CD4-positive, alpha-beta memory T cell (primary cell): ENCODE data around the gene ACTL10. TPM values are rescaled to one million over a fixed set of nuclear protein-coding genes. Genes with fewer than 3 reads are reported as not detected.

Experiments used
- CTCF ChIA-PET: fragments of 350-600 bp; sonication (Branson Sonifier 250); formaldehyde crosslinking; loops from one replicate; lab custom pipeline; 2021; ENCODE audit warnings: inconsistent platforms; ENCODE audit not compliant: partially characterized antibody; lab: Charles Lee
- POLR2A ChIA-PET: fragments of 350-600 bp; sonication (Branson Sonifier 250); formaldehyde crosslinking; loops from one replicate; lab custom pipeline; 2021; ENCODE audit not compliant: partially characterized antibody; lab: Charles Lee
- DNase-seq, 5 donors: peaks; one replicate each; pipeline versions ENCODE4 v3.0.0 to v3.0.0-alpha.2; 2020 to 2022; ENCODE audit warnings: mixed read lengths in 1 of 5
- H3K27ac ChIP-seq: one replicate; pipeline ENCODE4 v1.7.0; 2013; ENCODE audit warnings: low read depth, low read length
- H3K27me3 ChIP-seq: 2 replicates; pipeline ENCODE4 v1.7.0; 2013; ENCODE audit warnings: mild to moderate bottlenecking, low read length, moderate library complexity; ENCODE audit not compliant: insufficient read depth
- H3K36me3 ChIP-seq: 2 replicates; pipeline ENCODE4 v1.7.0; 2013; ENCODE audit warnings: mild to moderate bottlenecking, low read length, moderate library complexity; ENCODE audit not compliant: insufficient read depth
- H3K4me1 ChIP-seq: 2 replicates; pipeline ENCODE4 v1.7.0; 2013; ENCODE audit warnings: mild to moderate bottlenecking, low read length, moderate library complexity; ENCODE audit not compliant: insufficient read depth
- H3K4me3 ChIP-seq, 2 donors: one replicate each; pipeline ENCODE4 v1.7.0; 2013; ENCODE audit warnings: low read length in 2 of 2, mild to moderate bottlenecking in 1 of 2
- H3K9me3 ChIP-seq, 2 donors: one replicate each; pipeline ENCODE4 v1.7.0; 2013; ENCODE audit warnings: low read length in 2 of 2, control low read depth in 1 of 2; ENCODE audit not compliant: control insufficient read depth in 1 of 2
- H3K27ac Mint-ChIP-seq, 7 donors: one replicate each; pipeline ENCODE4 v1.8.0; 2020 to 2021; ENCODE audit warnings: mixed read lengths in 7 of 7, mild to moderate bottlenecking in 6 of 7, inconsistent platforms in 3 of 7, moderate library complexity in 3 of 7
- H3K27me3 Mint-ChIP-seq, 2 donors: one replicate each; pipeline ENCODE4 v1.8.0; 2020 to 2021; ENCODE audit warnings: mixed read lengths in 2 of 2
- H3K36me3 Mint-ChIP-seq, 2 donors: one replicate each; pipeline ENCODE4 v1.8.0; 2020 to 2021; ENCODE audit warnings: mixed read lengths in 2 of 2, inconsistent platforms in 1 of 2, mild to moderate bottlenecking in 1 of 2
- H3K4me1 Mint-ChIP-seq, 4 donors: one replicate each; pipeline ENCODE4 v1.8.0; 2020 to 2021; ENCODE audit warnings: mixed read lengths in 4 of 4, mild to moderate bottlenecking in 1 of 4
- H3K4me3 Mint-ChIP-seq, 8 donors: one replicate each; pipeline ENCODE4 v1.8.0; 2020 to 2021; ENCODE audit warnings: mixed read lengths in 8 of 8, mild to moderate bottlenecking in 7 of 8, moderate library complexity in 6 of 8, inconsistent platforms in 3 of 8
- H3K9me3 Mint-ChIP-seq, 8 donors: one replicate each; pipeline ENCODE4 v1.8.0; 2020 to 2021; ENCODE audit warnings: mixed read lengths in 8 of 8, mild to moderate bottlenecking in 5 of 8, inconsistent platforms in 3 of 8, moderate library complexity in 1 of 8
- intact Hi-C: fragments of 100-400 bp; cut with micrococcal nuclease; formaldehyde crosslinking; loops from one replicate; pipeline ENCODE4 v1.15.1; 2023
- polyA plus RNA-seq, 2 donors: library from polyadenylated mRNA; unstranded; fragments of 300-500 nt; fragmentation: Illumina TruSeq; gene quantifications; one replicate each; pipeline ENCODE4 v1.2.3, GENCODE V29; 2021
- total RNA-seq, 2 experiments: library from RNA; stranded (reverse); gene quantifications; one replicate each; pipeline ENCODE4 v1.2.3, GENCODE V29; 2021

Gene ACTL10
- total and polyA plus RNA-seq, 4 experiments from 2014 or later, result 1.7 to 6.0 (median 5.4) TPM

- Histone ChIP-seq H3K9me3 (no peaks in the 10 kb centered on the region), H3K27me3 (no peaks in the 10 kb centered on the region), H3K36me3 (peaks cover 16% of the 10 kb centered on the region), H3K4me1 (peaks cover 12% of the 10 kb centered on the region), H3K4me3 (no peak overlapping the region), H3K27ac (no peak overlapping the region)
- ChIA-PET POLR2A (interaction anchor here (1.7 to 1.8 kb wide), 2 partner anchors 15 to 159 kb away, joined by 4 read pairs; partner anchors contain the start of gene CBFA2T2), CTCF (interaction anchor here (1.3 to 2.6 kb wide), 2 partner anchors 15 to 20 kb away, joined by 3 to 9 read pairs; no protein-coding TSS in a partner anchor)
- Mint-ChIP-seq H3K4me3 (no peak overlapping the region), H3K27me3 (no peaks in the 10 kb centered on the region), H3K27ac (peak overlapping the region in 1 of 7 donors; percentile 37), H3K9me3 (no peaks in the 10 kb centered on the region), H3K4me1 (peaks cover 13 to 39% (median 14%) of the 10 kb centered on the region in 4 donors), H3K36me3 (peaks cover 11 to 21% of the 10 kb centered on the region in 2 donors)
- DNase-seq, result no peak
- intact Hi-C loops, result no loop called here
These were observed 18.2 kb upstream of the ACTL10 start for GRCh38 chr20:33648396-33649004.

- POLR2A ChIA-PET, result interaction anchor here (0.6 kb wide), 1 partner anchor 21 kb away, joined by 3 read pairs; no protein-coding TSS in a partner anchor
- H3K4me3 ChIP-seq, result no peak overlapping the region
- no peaks in the 10 kb centered on the region for H3K9me3 ChIP-seq
- intact Hi-C loops, result no loop called here
- Mint-ChIP-seq H3K9me3 (no peaks in the 10 kb centered on the region), H3K27me3 (no peaks in the 10 kb centered on the region), H3K36me3 (peaks cover 11 to 17% of the 10 kb centered on the region in 2 donors), H3K4me3 (no peak overlapping the region), H3K4me1 (peaks cover 13 to 39% (median 14%) of the 10 kb centered on the region in 4 donors), H3K27ac (peak overlapping the region in 2 of 7 donors; percentile 22 to 70)
- CTCF ChIA-PET, result interaction anchor here (1.3 to 2.6 kb wide), 2 partner anchors 14 to 19 kb away, joined by 3 to 9 read pairs; no protein-coding TSS in a partner anchor
- H3K27ac ChIP-seq, result no peak overlapping the region
- no peaks in the 10 kb centered on the region for H3K27me3 ChIP-seq
- H3K36me3 ChIP-seq, result peaks cover 12% of the 10 kb centered on the region
- no peak for DNase-seq
- H3K4me1 ChIP-seq, result peaks cover 12% of the 10 kb centered on the region
These were observed 17.5 kb upstream of the ACTL10 start for GRCh38 chr20:33649201-33649681.

GRCh38 chr20:33650111-33650752 lies 16.5 kb upstream of the ACTL10 start:
- intact Hi-C loops, result no loop called here
- Mint-ChIP-seq H3K9me3 (no peaks in the 10 kb centered on the region), H3K27me3 (no peaks in the 10 kb centered on the region), H3K27ac (peak overlapping the region in 2 of 7 donors; percentile 24 to 53), H3K4me1 (peaks cover 13 to 39% (median 14%) of the 10 kb centered on the region in 4 donors), H3K36me3 (peaks cover 5 to 9% of the 10 kb centered on the region in 2 donors), H3K4me3 (no peak overlapping the region)
- no peaks in the 10 kb centered on the region for H3K9me3 ChIP-seq
- H3K36me3 ChIP-seq, result peaks cover 3% of the 10 kb centered on the region
- POLR2A ChIA-PET, result interaction anchor here (2.5 kb wide), 1 partner anchor 14 kb away, joined by 15 read pairs; no protein-coding TSS in a partner anchor
- CTCF ChIA-PET, result interaction anchor here (0.7 to 6.7 kb wide), 4 partner anchors 9 to 193 kb away, joined by 3 to 60 read pairs (median 8); partner anchors contain the start of genes ACTL10 and C20orf144
- peaks cover 12% of the 10 kb centered on the region for H3K4me1 ChIP-seq
- H3K27me3 ChIP-seq, result no peaks in the 10 kb centered on the region
- H3K27ac ChIP-seq, result no peak overlapping the region
- no peak overlapping the region for H3K4me3 ChIP-seq
- DNase-seq, result no peak

- H3K27ac ChIP-seq, result no peak overlapping the region
- H3K4me1 ChIP-seq, result peaks cover 12% of the 10 kb centered on the region
- H3K9me3 Mint-ChIP-seq, result no peaks in the 10 kb centered on the region
- H3K36me3 ChIP-seq, result no peaks in the 10 kb centered on the region
- peak overlapping the region in 3 of 7 donors; percentile 24 to 69 (median 31) for H3K27ac Mint-ChIP-seq
- ChIA-PET CTCF (interaction anchor here (0.6 to 6.7 kb wide), 5 partner anchors 10 to 830 kb away, joined by 3 to 60 read pairs (median 3); partner anchors contain the start of genes ACTL10 and C20orf144), POLR2A (interaction anchor here (1.6 to 2.5 kb wide), 2 partner anchors 13 to 15 kb away, joined by 5 to 15 read pairs; partner anchors contain the start of gene ACTL10)
- peaks cover 13 to 34% (median 13%) of the 10 kb centered on the region in 4 donors for H3K4me1 Mint-ChIP-seq
- no peaks in the 10 kb centered on the region for H3K27me3 ChIP-seq
- H3K9me3 ChIP-seq, result no peaks in the 10 kb centered on the region
- no peak overlapping the region for H3K4me3 Mint-ChIP-seq
- no peaks in the 10 kb centered on the region for H3K27me3 Mint-ChIP-seq
- DNase-seq, result no peak
- intact Hi-C loops, result no loop called here
- no peak overlapping the region for H3K4me3 ChIP-seq
- H3K36me3 Mint-ChIP-seq, result peaks cover 0 to 2% of the 10 kb centered on the region in 2 donors
These were observed 15.8 kb upstream of the ACTL10 start for GRCh38 chr20:33650753-33651561.

DNA sequence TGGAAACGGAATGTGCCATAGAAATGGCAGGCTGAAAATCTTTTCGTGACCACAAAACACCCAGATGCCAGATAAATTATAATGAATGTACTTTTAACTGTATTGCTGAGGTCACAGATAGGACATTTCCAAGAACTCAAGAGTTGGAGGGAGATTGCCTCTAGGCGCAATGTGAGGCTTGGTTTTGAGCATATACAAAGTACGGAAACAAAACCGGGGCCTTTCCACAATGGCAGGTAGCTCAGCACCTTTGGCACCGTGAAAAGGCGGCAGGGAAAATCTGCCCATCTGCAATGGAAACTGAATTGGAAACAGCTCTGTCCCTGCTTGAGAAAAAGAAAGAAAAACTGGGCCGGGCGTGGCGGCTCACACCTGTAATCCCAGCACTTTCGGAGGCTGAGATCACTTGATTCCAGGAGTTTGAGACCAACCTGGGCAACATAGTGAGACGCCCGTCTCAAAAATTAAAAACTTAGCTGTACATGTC lies 15.1 kb upstream of the ACTL10 start:
- no peaks in the 10 kb centered on the region for H3K9me3 ChIP-seq
- Mint-ChIP-seq H3K4me3 (no peak overlapping the region), H3K36me3 (no peaks in the 10 kb centered on the region), H3K27me3 (no peaks in the 10 kb centered on the region), H3K27ac (peak overlapping the region in 1 of 7 donors; percentile 69), H3K4me1 (peaks cover 13 to 31% (median 13%) of the 10 kb centered on the region in 4 donors), H3K9me3 (no peaks in the 10 kb centered on the region)
- H3K27me3 ChIP-seq, result no peaks in the 10 kb centered on the region
- DNase-seq, result no peak
- CTCF ChIA-PET, result interaction anchor here (0.6 to 6.7 kb wide), 4 partner anchors 15 to 831 kb away, joined by 3 to 60 read pairs (median 4); partner anchors contain the start of genes ACTL10 and C20orf144
- no peak overlapping the region for H3K4me3 ChIP-seq
- POLR2A ChIA-PET, result interaction anchor here (0.6 to 2.5 kb wide), 3 partner anchors 12 to 72 kb away, joined by 3 to 15 read pairs (median 5); partner anchors contain the start of gene ACTL10
- intact Hi-C loops, result loop anchor here (2.0 kb wide), 1 partner anchor 15 kb away; the partner anchor contains the start of gene ACTL10
- H3K36me3 ChIP-seq, result no peaks in the 10 kb centered on the region
- peaks cover 12% of the 10 kb centered on the region for H3K4me1 ChIP-seq
- H3K27ac ChIP-seq, result no peak overlapping the region

GRCh38 chr20:33653218-33653899 lies 13.4 kb upstream of the ACTL10 start:
- Histone ChIP-seq H3K36me3 (no peaks in the 10 kb centered on the region), H3K27me3 (no peaks in the 10 kb centered on the region), H3K27ac (no peak overlapping the region), H3K4me1 (no peaks in the 10 kb centered on the region), H3K4me3 (no peak overlapping the region), H3K9me3 (no peaks in the 10 kb centered on the region)
- no peaks in the 10 kb centered on the region for H3K9me3 Mint-ChIP-seq
- H3K27me3 Mint-ChIP-seq, result no peaks in the 10 kb centered on the region
- ChIA-PET CTCF (interaction anchor here (0.6 to 6.7 kb wide), 9 partner anchors 13 to 417 kb away, joined by 3 to 60 read pairs (median 3); partner anchors contain the start of genes ACTL10 and C20orf144), POLR2A (interaction anchor here (0.6 to 2.5 kb wide), 5 partner anchors 10 to 164 kb away, joined by 3 to 9 read pairs (median 3); partner anchors contain the start of genes ACTL10, C20orf144 and CBFA2T2)
- intact Hi-C loops, result loop anchor here (1.0 to 2.0 kb wide), 2 partner anchors 13 to 196 kb away; partner anchors contain the start of gene ACTL10
- H3K36me3 Mint-ChIP-seq, result no peaks in the 10 kb centered on the region
- peak in 2 of 5 donors; percentile 20 to 32 for DNase-seq
- peak overlapping the region in 3 of 7 donors; percentile 56 to 75 (median 68) for H3K27ac Mint-ChIP-seq
- H3K4me3 Mint-ChIP-seq, result no peak overlapping the region
- H3K4me1 Mint-ChIP-seq, result peaks cover 5 to 18% (median 9%) of the 10 kb centered on the region in 4 donors
